Fibroblast of lung (primary cell): ENCODE measurements around the gene DENND5B. TPM values are rescaled to one million over a fixed set of nuclear protein-coding genes. Genes with fewer than 3 reads are reported as not detected.

Experiments
- DNase-seq, 2 donors: peaks; one replicate each; pipeline versions ENCODE4 v3.0.0 to v3.0.0-alpha.2; 2010; ENCODE audit warnings: low read depth in 2 of 2
- H2AFZ ChIP-seq: 2 replicates; pipeline ENCODE4 v1.5.1; 2012; ENCODE audit warnings: low read length, control low read depth, inconsistent platforms
- H3K27ac ChIP-seq: 2 replicates; pipeline ENCODE4 v1.5.1; 2011; ENCODE audit warnings: low read length, control low read depth; ENCODE audit not compliant: insufficient read depth
- H3K27me3 ChIP-seq: 2 replicates; pipeline ENCODE4 v1.5.1; 2011; ENCODE audit warnings: mild to moderate bottlenecking, low read length; ENCODE audit not compliant: control insufficient read depth, insufficient read depth
- H3K36me3 ChIP-seq: 2 replicates; pipeline ENCODE4 v1.5.1; 2011; ENCODE audit warnings: low read length; ENCODE audit not compliant: control insufficient read depth, insufficient read depth
- H3K4me1 ChIP-seq: 2 replicates; pipeline ENCODE4 v1.5.1; 2011; ENCODE audit warnings: low read length; ENCODE audit not compliant: control insufficient read depth, insufficient read depth; ENCODE audit errors: extremely low read depth
- H3K4me2 ChIP-seq: 2 replicates; pipeline ENCODE4 v1.5.1; 2011; ENCODE audit warnings: low read length, control low read depth; ENCODE audit not compliant: insufficient read depth; ENCODE audit errors: extremely low read depth
- H3K4me3 ChIP-seq, 4 experiments: fragments of 200-600 bp in 1 of 4; sonication (generic) in 1 of 4; replicated peaks in 1 of 4; 2 replicates each; pipeline ENCODE4 v1.5.1; 2011 to 2016; ENCODE audit warnings: low read length in 4 of 4, low read depth in 3 of 4, mild to moderate bottlenecking in 3 of 4, control low read depth in 2 of 4, inconsistent platforms in 1 of 4, mixed read lengths in 1 of 4; ENCODE audit not compliant: insufficient read depth in 1 of 4; ENCODE audit errors: control extremely low read depth in 1 of 4
- H3K79me2 ChIP-seq: 2 replicates; pipeline ENCODE4 v1.5.1; 2012; ENCODE audit warnings: mild to moderate bottlenecking, low read length, inconsistent platforms; ENCODE audit not compliant: control insufficient read depth, insufficient read depth
- H3K9ac ChIP-seq: 2 replicates; pipeline ENCODE4 v1.5.1; 2011; ENCODE audit warnings: mild to moderate bottlenecking, low read length, control low read depth; ENCODE audit not compliant: insufficient read depth
- H3K9me3 ChIP-seq: 2 replicates; pipeline ENCODE4 v1.5.1; 2012; ENCODE audit warnings: low read depth, low read length; ENCODE audit not compliant: control insufficient read depth, insufficient read depth
- H4K20me1 ChIP-seq: 2 replicates; pipeline ENCODE4 v1.5.1; 2011; ENCODE audit warnings: low read length; ENCODE audit not compliant: control insufficient read depth, insufficient read depth; ENCODE audit errors: extremely low read depth
- EZH2 ChIP-seq: IDR thresholded peaks from 2 replicates; pipeline ENCODE4 v1.5.1; 2012; ENCODE audit warnings: low read length, control low read depth, mild to moderate bottlenecking; ENCODE audit errors: missing control alignments
- polyA plus RNA-seq, 2 donors: library from polyadenylated mRNA; depleted of rRNA in 1 of 2; stranded (reverse) in 1 of 2; unstranded in 1 of 2; fragments of >200 nt; gene quantifications; 2 replicates each; pipeline ENCODE4 v1.2.1, GENCODE V29; 2011 to 2012; ENCODE audit warnings: missing spikeins in 1 of 2
- total RNA-seq: library from RNA; depleted of rRNA; stranded (reverse); fragments of >200 nt; gene quantifications from 2 replicates; pipeline ENCODE4 v1.2.1, GENCODE V29; 2014
- TF ChIP-seq, protein P1 (sequence below), 2 donors: IDR thresholded peaks in 1 of 2; conservative IDR thresholded peaks in 1 of 2; 1 replicate in 1 of 2; 2 replicates in 1 of 2; pipeline ENCODE4 v1.5.1; 2011 to 2012; ENCODE audit warnings: low read length in 2 of 2, control low read depth in 1 of 2, inconsistent platforms in 1 of 2, low read depth in 1 of 2, mild to moderate bottlenecking in 1 of 2

The DENND5B gene
- total and polyA plus RNA-seq, 2 donors (not counting 1 experiment from before 2014, with no cell fraction given) = 5.3 to 6.9 TPM

DNA sequence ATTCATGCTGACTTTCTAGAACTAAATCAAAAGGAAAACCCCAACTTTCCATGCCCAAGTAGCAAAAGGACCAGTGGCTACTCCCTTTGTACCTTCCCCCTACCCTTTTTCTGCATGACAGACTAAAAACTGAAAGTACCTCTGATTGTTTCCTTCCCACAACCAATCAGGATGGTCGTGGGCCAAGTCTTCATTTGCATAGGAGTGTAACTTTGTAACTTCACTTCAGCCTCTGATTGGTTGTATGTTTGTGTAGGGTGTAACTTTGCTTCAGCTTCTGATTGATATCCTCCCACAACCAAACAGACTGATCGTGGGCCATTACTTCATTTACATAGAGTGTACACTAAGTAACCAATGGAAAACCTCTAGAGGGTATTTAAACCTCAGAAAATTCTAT is 96.5 kb downstream of the DENND5B start:
- Histone ChIP-seq H3K4me3 (no peak overlapping the region), H3K27ac (no peak overlapping the region), H3K79me2 (no peaks in the 10 kb centered on the region)

DNA sequence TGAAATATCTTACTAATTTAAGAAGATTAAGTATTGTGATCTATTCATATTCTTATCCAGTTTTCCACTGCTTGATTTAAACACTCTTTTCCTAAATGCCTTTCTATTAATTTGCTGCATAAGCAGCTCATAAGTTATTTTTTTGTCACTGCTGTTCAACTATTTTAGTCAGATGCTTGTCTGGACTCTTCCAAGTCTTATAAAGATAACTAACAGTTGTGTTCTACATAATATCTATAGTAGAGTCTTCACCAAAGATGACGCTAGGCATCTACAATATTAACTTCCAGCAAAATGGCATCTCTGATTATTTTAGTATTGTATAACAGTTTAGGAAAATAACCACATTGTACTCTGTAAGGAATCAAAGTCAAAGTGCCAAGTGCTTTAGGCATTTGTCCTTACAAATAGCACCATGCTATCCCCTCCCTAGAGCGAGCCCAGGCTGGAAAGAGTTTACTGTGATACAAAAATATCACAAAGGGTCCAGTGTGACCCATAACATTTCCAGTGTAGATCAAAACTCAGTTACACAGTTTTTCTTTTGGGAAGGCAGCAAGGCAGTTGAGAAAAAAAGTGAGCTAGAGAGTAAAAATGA is 98.2 kb downstream of the DENND5B start:
- H3K79me2 ChIP-seq = no peaks in the 10 kb centered on the region
- no peak for DNase-seq
- H3K9me3 ChIP-seq = no peaks in the 10 kb centered on the region
- H3K9ac ChIP-seq = no peak overlapping the region
- H3K4me3 ChIP-seq = no peak overlapping the region
- TF ChIP-seq, protein P1, sequence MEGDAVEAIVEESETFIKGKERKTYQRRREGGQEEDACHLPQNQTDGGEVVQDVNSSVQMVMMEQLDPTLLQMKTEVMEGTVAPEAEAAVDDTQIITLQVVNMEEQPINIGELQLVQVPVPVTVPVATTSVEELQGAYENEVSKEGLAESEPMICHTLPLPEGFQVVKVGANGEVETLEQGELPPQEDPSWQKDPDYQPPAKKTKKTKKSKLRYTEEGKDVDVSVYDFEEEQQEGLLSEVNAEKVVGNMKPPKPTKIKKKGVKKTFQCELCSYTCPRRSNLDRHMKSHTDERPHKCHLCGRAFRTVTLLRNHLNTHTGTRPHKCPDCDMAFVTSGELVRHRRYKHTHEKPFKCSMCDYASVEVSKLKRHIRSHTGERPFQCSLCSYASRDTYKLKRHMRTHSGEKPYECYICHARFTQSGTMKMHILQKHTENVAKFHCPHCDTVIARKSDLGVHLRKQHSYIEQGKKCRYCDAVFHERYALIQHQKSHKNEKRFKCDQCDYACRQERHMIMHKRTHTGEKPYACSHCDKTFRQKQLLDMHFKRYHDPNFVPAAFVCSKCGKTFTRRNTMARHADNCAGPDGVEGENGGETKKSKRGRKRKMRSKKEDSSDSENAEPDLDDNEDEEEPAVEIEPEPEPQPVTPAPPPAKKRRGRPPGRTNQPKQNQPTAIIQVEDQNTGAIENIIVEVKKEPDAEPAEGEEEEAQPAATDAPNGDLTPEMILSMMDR (conservative IDR thresholded peaks at IDR 0.05 in 1 of 2, IDR thresholded peaks at IDR 0.05 in 1 of 2; ENCODE audit: low read depth in 1 of 2, low read length in 2 of 2) = no peak
- TF ChIP-seq EZH2 = no peak
- no peak overlapping the region for H2AFZ ChIP-seq
- H3K27me3 ChIP-seq = no peaks in the 10 kb centered on the region
- peaks cover 2% of the 10 kb centered on the region for H3K4me1 ChIP-seq
- H3K36me3 ChIP-seq = no peaks in the 10 kb centered on the region
- no peak overlapping the region for H3K4me2 ChIP-seq
- H4K20me1 ChIP-seq = no peaks in the 10 kb centered on the region
- H3K27ac ChIP-seq = no peak overlapping the region

More for the DNA sequence above, 96.5 kb downstream of the DENND5B start:
- Histone ChIP-seq H3K4me2 (no peak overlapping the region), H3K36me3 (no peaks in the 10 kb centered on the region), H3K27me3 (no peaks in the 10 kb centered on the region), H3K9me3 (no peaks in the 10 kb centered on the region), H4K20me1 (no peaks in the 10 kb centered on the region), H3K9ac (no peak overlapping the region), H3K4me1 (peaks cover 2% of the 10 kb centered on the region), H2AFZ (no peak overlapping the region)
- no peak for DNase-seq
- TF ChIP-seq EZH2 = no peak
- TF ChIP-seq, protein P1 (conservative IDR thresholded peaks at IDR 0.05 in 1 of 2, IDR thresholded peaks at IDR 0.05 in 1 of 2; ENCODE audit: low read depth in 1 of 2, low read length in 2 of 2) = no peak

DNA sequence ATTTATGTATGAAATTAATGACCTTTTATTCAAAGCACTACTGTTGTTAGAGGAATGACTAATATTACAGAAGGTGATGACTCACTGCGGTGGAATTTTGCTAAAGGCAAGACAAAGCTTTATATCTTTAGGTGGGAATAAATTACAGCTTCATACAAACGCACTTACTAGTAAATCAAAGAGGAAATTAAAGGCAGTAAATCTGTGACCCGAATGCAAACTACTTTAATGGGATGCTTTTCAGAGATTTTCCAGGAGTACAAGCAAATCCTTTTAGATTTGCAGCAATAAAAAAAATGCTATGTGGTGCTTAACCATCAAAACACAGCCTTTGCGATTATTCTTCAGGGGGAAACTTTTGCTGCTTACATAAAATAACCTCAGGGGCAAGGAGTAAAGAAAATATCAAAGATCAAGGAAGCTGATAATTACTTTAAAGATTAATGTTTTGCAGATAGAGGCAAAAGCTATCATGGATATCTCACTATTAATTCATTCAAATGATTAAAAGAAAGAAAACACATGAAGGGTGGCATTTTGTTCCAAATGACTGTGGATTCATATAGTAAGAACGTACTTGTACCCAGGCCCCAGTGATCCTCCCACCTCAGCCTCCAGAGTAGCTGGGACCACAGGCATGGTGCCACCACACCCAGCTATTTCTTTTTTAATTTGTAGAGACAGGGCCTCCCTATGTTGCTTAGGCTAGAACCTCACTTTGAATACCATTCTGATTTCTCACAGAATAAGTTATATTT is 98.9 kb downstream of the DENND5B start:
- no peak overlapping the region for H3K9ac ChIP-seq
- H3K27me3 ChIP-seq = no peaks in the 10 kb centered on the region
- peaks cover 2% of the 10 kb centered on the region for H3K4me1 ChIP-seq
- no peak overlapping the region for H3K4me3 ChIP-seq
- peak; percentile 81 to 94 for DNase-seq
- H3K36me3 ChIP-seq = no peaks in the 10 kb centered on the region
- H3K27ac ChIP-seq = no peak overlapping the region
- no peaks in the 10 kb centered on the region for H3K9me3 ChIP-seq
- H3K4me2 ChIP-seq = no peak overlapping the region
- no peaks in the 10 kb centered on the region for H4K20me1 ChIP-seq
- no peak for TF ChIP-seq EZH2
- TF ChIP-seq, protein P1 (conservative IDR thresholded peaks at IDR 0.05 in 1 of 2, IDR thresholded peaks at IDR 0.05 in 1 of 2; ENCODE audit: low read depth in 1 of 2, low read length in 2 of 2) = no peak
- no peak overlapping the region for H2AFZ ChIP-seq
- no peaks in the 10 kb centered on the region for H3K79me2 ChIP-seq
